GM21381 (cell line): ENCODE data around the gene METTL13.
"Not testable (repeated sequence)": the region's sequence is repeated elsewhere in the genome, so short reads cannot be mapped to it uniquely, and the experiment has no call there.

Source experiments
- ATAC-seq: cut with Tn5 transposase; IDR thresholded peaks from one replicate; pipeline ENCODE4 v1.9.1; 2021; ENCODE audit warnings: mild to moderate bottlenecking, moderate library complexity; ENCODE audit not compliant: unreplicated experiment

METTL13 gene

GRCh38 chr1:171763764-171764163, 17.7 kb upstream of the METTL13 start:
- no peak for ATAC-seq

GRCh38 chr1:171769171-171769570, 12.3 kb upstream of the METTL13 start:
- ATAC-seq = no peak

- ATAC-seq = no peak
Observed at GRCh38 chr1:171769754-171770153, 11.7 kb upstream of the METTL13 start.

GRCh38 chr1:171772312-171772711, 9.1 kb upstream of the METTL13 start:
- ATAC-seq = no peak

- no peak for ATAC-seq
Observed at GRCh38 chr1:171780583-171781175, 781 bp upstream of the METTL13 start.

GRCh38 chr1:171783816-171784530, 2.5 kb downstream of the METTL13 start:
- ATAC-seq = no peak

GRCh38 chr1:171784784-171785183, 3.3 kb downstream of the METTL13 start:
- no peak for ATAC-seq

- no peak for ATAC-seq
Observed at GRCh38 chr1:171785766-171786165, 4.3 kb downstream of the METTL13 start.

GRCh38 chr1:171786534-171786933, 5.1 kb downstream of the METTL13 start:
- no peak for ATAC-seq

GRCh38 chr1:171787686-171788480, 6.4 kb downstream of the METTL13 start:
- ATAC-seq = no peak

GRCh38 chr1:171788696-171789095, 7.2 kb downstream of the METTL13 start:
- ATAC-seq = no peak

- no peak for ATAC-seq
Observed at GRCh38 chr1:171790318-171790717, 8.9 kb downstream of the METTL13 start.

- no peak for ATAC-seq
Observed at GRCh38 chr1:171792656-171793369, 11.4 kb downstream of the METTL13 start.

- no peak for ATAC-seq
Observed at GRCh38 chr1:171793636-171794035, 12.2 kb downstream of the METTL13 start.

GRCh38 chr1:171794085-171794484, 12.6 kb downstream of the METTL13 start:
- no peak for ATAC-seq

GRCh38 chr1:171796592-171796991, 15.1 kb downstream of the METTL13 start:
- ATAC-seq = no peak

GRCh38 chr1:171798311-171798710, 16.9 kb downstream of the METTL13 start:
- no peak for ATAC-seq

GRCh38 chr1:171798765-171799164, 17.3 kb downstream of the METTL13 start:
- ATAC-seq = no peak

- no peak for ATAC-seq
Observed at GRCh38 chr1:171799166-171799565, 17.7 kb downstream of the METTL13 start.

- ATAC-seq = not testable (repeated sequence)
Observed at GRCh38 chr1:171799698-171800097, 18.2 kb downstream of the METTL13 start.

- ATAC-seq = no peak
Observed at GRCh38 chr1:171800342-171800741, 18.9 kb downstream of the METTL13 start.
